ENCODE data around the gene CFAP141.
A peak's percentile ranks its signal among the peaks of the same experiment; 100 is the strongest.
"Not testable (repeated sequence)": the region's sequence is repeated elsewhere in the genome, so short reads cannot be mapped to it uniquely, and the experiment has no call there.

CFAP141 gene

DNA sequence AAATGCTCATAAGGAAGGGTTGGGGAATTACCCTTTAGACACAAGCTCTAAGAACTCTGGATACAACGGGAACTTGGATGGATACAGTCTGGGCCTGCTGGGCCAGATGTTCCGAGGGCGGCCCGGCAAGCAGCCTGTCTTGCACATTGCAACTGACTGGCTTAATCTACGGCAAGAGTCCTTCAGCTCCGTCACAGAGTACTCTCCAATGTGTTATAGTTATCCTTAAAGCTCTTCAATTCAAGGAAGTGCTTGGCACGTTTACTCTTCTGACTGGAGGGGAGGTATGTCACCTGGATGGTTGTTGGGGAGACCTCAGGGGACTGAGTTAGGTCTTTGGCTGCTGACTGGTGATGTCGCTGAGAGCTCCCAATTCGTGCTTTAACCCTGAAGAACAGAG lies 1.1 kb upstream of the CFAP141 start:
- no peak for FAIRE-seq

DNA sequence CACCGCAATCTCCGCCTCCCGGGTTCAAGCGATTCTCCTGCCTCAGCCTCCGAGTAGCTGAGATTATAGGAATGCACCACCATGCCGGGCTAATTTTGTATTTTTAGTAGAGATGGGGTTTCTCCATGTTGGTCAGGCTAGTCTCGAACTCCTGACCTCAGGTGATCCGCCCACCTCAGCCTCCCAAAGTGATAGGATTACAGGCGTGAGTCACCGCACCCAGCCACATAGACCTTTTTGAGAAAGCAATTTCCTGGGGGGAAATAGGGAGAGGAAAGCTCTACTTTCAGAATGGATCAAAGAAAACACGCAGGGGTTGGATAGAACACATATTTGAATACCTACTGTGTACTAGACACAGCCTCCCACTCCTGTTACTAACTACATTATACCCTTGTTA lies 355 bp downstream of the CFAP141 start:
- not testable (repeated sequence) for FAIRE-seq

- peak; percentile 5 for FAIRE-seq
These were observed 6.6 kb downstream of the CFAP141 start for GRCh38 chr1:154199563-154199879.

GRCh38 chr1:154198756-154199562 lies 7.2 kb downstream of the CFAP141 start:
- FAIRE-seq: no peak

GRCh38 chr1:154193821-154194220 lies 12.3 kb downstream of the CFAP141 start:
- FAIRE-seq: no peak

DNA sequence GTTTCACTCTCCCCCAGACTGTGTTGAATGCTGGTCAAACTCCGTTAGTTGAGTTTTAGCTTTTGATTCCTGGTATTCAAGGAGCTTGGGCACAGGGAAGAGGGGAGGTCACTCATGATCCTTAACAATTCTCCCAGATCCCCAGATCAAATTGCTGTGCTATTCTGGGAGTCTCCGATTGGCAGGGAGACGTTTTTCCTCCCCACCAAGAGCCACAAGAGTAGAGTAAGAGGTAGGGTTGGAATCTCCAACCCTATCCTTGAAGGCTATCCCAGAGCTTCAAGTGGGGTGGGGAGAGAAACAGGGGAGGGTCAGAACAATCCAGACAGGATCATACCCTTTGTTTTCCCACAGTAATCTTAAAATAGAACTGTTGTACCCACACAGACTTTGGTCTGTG lies 13.7 kb downstream of the CFAP141 start:
- FAIRE-seq: no peak

DNA sequence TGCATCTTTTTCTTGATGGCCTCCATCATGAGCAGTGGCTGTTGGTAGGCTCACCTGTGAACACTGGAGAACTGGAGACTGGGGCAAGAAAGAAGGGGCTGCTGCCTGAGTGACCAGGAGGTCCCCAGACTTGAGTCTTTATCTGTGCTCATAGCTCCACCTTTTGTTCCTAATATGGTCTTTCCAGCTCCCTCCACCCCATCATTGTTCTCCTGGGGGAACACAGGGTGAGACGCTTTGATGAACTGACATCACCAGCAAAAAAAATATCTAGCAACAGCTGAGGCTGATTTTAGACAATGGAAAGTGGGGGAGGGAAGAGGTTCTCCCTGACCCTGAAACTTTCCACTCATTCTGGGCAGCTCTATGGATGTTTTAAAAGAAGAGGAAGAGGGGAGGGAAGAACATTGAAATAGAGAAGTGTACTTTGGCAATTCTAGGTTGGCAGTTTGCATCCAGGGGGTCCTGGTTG lies 14.1 kb downstream of the CFAP141 start, which contains the start of gene TPM3:
TPM3 (minus strand) TSS at position 111 of the 472 bp plus-strand sequence; CDS start at position 29, 82 bp downstream.
- FAIRE-seq: no peak

GRCh38 chr1:154190550-154190949 lies 15.6 kb downstream of the CFAP141 start:
- FAIRE-seq: no peak

GRCh38 chr1:154186852-154187501 lies 19.2 kb downstream of the CFAP141 start:
- FAIRE-seq: no peak

GRCh38 chr1:154186177-154186576 lies 20.0 kb downstream of the CFAP141 start:
- FAIRE-seq: no peak

DNA sequence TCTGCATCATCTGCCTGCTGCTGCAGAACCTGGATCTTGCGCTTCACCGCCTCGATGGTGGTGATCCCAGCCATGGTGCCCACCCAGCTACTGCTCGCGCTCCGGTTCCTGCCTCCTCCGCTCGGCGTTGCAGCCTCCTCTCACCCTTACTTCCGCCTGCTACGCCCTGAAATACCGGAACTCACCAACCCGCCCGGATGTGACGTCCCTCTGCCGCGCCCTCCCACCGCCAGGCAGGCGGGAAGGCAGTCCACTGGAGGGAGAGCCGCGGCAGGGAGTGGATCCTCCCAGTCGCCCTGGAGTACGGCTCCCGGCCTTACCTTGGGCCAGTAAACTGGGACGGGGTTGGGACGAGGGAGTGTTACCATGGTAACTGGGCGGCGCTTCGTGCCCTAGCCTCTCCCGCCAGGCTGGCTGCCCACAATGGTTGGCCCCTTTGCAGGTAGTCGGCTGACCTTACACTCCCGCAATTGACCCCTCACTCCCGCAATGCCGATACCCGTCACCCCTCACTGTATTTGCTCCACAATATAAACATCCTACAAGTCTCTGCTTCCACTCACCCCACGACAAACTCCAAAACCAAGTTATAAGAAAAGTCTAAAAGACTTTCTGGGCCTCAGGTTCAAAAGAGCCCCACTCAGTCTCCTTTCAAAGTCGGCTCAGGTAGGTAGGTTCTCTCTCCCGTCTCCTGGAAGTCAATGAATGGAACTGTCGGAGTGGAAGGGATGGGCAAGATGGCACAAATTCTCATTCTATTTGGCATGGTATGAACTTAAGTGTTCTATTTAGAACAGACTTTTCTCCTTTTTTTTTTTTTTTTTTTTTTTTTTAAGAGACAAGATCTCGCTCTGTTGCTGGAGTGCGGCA lies 22.9 kb downstream of the CFAP141 start:
- no peak for FAIRE-seq

DNA sequence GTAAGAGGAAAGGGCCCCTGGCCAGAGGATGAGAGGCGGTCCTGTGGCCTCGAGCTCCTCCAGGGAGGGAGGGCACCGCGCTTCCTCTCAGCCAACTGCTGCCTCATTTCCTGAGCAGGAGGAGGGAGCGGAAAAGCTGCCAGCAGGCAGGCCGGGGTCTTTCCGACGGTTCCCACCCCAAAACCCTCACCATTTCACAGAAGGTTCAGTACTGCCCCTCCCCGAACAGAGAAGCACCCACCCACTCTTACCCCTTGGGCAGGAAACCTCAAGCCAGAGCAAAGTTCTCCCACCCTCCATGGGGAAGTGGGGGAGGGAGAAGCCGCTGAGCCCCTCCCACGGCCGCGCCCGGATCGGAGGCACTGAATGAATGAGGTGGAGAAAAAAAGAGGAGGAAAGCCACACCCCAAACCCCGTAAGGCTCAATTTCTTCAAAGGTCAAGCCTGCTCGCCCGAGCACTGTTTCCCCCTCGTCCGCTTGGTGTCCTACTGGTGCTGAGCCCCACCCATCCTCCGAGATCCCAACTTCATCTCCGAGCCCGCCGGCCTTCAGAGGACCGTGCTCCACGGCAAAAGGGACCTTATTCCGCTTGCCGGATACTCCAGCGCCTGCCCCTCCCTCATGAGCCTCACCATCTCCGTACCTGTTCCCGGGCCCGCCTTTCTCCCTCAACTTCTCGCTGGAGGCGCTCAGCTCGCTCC lies 23.6 kb downstream of the CFAP141 start:
- FAIRE-seq: no peak

GRCh38 chr1:154181944-154182343 lies 24.2 kb downstream of the CFAP141 start:
- FAIRE-seq: no peak

- FAIRE-seq: no peak
These were observed 26.0 kb downstream of the CFAP141 start for GRCh38 chr1:154179946-154180687.

- FAIRE-seq: no peak
These were observed 27.0 kb downstream of the CFAP141 start for GRCh38 chr1:154178911-154179811.

DNA sequence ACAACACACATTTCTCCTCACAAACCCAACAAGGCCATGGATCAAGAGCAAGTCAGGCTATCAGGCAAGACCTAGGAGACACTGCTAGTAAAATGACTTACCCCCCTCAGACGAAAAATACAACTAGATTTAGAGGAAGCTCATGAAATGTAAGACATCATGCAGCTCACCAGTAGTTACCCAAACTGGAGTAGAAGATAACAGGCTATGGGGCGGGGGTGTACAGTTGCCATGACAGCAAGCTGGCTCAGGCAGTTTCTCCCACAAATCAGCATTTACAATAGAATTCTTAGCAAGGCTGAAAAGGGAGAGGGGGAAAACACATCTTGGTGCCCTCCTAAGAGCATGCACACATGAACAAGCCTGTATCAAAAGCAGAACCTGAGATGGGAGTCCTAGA lies 28.1 kb downstream of the CFAP141 start:
- no peak for FAIRE-seq

DNA sequence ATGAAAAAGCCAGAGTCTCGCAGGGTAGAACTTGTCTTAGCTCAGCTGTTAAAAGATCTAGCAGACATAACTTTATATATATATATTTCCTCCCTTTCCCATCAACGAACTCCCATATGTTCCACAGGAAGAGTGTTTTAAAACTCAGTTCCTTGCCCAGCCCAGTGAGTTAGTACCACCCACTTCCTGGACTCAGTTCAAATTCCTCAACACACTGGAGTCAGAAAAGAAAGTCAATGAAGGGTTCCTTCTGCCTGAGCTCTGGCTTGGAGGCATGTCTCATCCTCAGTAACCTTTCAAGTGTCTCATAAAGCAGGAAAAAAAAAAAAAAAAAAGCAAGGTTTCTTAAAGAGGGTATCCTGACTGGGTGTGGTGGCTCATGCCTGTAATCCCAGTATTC lies 29.8 kb downstream of the CFAP141 start:
- no peak for FAIRE-seq

DNA sequence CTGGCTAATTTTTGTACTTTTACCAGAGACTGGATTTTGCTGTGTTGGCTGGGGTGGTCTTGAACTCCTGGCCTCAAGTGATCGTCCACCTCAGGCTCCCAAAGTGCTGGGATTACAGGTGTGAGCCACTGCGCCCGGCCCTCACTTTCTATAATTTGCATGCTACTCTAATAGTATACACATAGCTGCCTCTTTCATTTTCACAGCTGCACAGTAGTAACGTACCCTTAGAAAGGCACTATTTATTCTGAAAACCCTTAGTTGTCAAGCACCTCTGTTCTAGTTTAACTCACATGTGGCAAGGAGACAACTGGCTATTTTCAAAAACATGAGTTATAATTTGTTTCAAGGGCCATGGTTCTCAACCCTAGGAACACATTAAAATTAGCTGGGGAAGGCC lies 31.5 kb downstream of the CFAP141 start:
- FAIRE-seq: no peak

GRCh38 chr1:154171880-154172279 lies 34.3 kb downstream of the CFAP141 start:
- peak; percentile 94 for FAIRE-seq

GRCh38 chr1:154171223-154171583 lies 34.9 kb downstream of the CFAP141 start:
- FAIRE-seq: no peak

Measured in islet of Langerhans (tissue), 1 donor.